Prostate gland (tissue), 2 donors: Measurements from ENCODE around the gene GALNT15. TPM values are rescaled to one million over a fixed set of nuclear protein-coding genes. Genes with fewer than 3 reads are reported as not detected.

Experiments
- DNase-seq: peaks from one replicate; pipeline ENCODE4 v3.0.0-alpha.2; 2019; ENCODE audit warnings: low spot score
- H3K27ac ChIP-seq, 2 donors: fragments of 200-600 bp; sonication (generic); 2 replicates each; pipeline ENCODE4 v1.5.1; 2017 to 2019
- H3K27me3 ChIP-seq: fragments of 200-600 bp; sonication (generic); replicated peaks from 2 replicates; pipeline ENCODE4 v1.5.1; 2019; ENCODE audit not compliant: insufficient read depth
- H3K36me3 ChIP-seq, 2 donors: fragments of 200-600 bp; sonication (generic); 1 replicate in 1 of 2; 2 replicates in 1 of 2; pipeline versions ENCODE4 v1.5.1 to v1.8.1; 2017 to 2019
- H3K4me1 ChIP-seq: fragments of 200-600 bp; sonication (generic); replicated peaks from 2 replicates; pipeline ENCODE4 v1.5.1; 2019
- H3K4me3 ChIP-seq, 2 donors: fragments of 200-600 bp; sonication (generic); 2 replicates each; pipeline ENCODE4 v1.5.1; 2017 to 2019
- H3K9me3 ChIP-seq: fragments of 200-600 bp; sonication (generic); 2 replicates; pipeline ENCODE4 v1.5.1; 2017
- POLR2A ChIP-seq: fragments of 450-650 bp; IDR thresholded peaks from one replicate; pipeline ENCODE4 v1.6.1; 2016; ENCODE audit warnings: antibody characterized with exemption, mild to moderate bottlenecking
- POLR2AphosphoS5 ChIP-seq: sonication (generic); formaldehyde crosslinking; IDR thresholded peaks from one replicate; pipeline ENCODE4 v1.6.1; 2017; ENCODE audit warnings: antibody characterized with exemption
- WGBS: methylation state at CpG from one replicate; pipeline ENCODE4 v1.1.5; 2018; 5-methylcytosine and 5-hydroxymethylcytosine counted together
- intact Hi-C: fragments of 100-400 bp; cut with DNase I; formaldehyde crosslinking; loops from one replicate; pipeline ENCODE4 v1.14.2; 2022
- total RNA-seq, 2 donors: library from RNA; depleted of rRNA; stranded (reverse); fragments of >200 nt; gene quantifications; one replicate each; pipeline ENCODE4 v1.1.0, GENCODE V29; 2016
- TF ChIP-seq, protein P1 (sequence below), 4 experiments: fragments of 200-600 bp in 2 of 4; fragments of 450-650 bp in 2 of 4; sonication (generic) in 2 of 4; IDR thresholded peaks; 1 replicate in 3 of 4; 2 replicates in 1 of 4; pipeline ENCODE4 v1.5.1; 2016 to 2019; ENCODE audit warnings: antibody characterized with exemption in 4 of 4, mild to moderate bottlenecking in 2 of 4, moderate library complexity in 2 of 4

GALNT15 gene
- total RNA-seq, 2 donors from 2014 or later = 6.0 to 7.6 TPM

DNA sequence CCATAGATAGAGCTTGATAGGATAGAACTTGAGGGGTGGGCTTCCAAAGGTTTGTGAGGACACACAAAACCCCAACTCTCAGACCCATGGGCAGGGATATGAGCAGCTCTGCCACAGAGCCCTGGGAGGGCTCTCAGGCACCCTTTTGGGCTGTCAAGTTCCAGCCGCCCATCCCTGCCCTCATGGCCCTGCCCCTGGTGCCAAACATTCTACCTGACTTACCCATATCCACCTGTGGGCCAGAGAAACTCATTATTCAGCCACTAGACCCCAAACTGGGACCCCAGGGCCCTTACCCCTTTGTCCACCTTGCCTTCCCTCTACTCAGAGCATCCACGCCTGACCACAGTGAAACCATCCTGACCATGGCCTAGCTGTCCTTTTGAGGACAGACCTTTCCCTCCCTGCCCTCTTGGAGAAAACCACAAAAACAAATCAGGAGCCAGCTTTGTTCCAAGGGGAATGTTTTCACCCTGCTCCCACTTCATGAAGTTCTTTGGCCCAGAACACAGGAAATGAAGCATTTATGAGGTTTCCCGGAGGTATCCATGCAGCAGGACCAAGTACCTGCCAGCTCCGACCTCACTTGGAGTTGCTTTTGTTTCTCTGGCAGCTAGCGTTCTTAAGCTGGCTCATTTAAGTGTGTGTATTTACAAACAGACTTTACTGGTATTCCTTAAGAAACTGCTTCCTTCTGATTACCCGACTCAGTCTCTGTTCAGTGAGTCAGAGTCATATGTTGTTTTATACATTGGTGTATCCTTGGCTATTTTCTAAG, 34.2 kb upstream of the GALNT15 start:
- Histone ChIP-seq H3K36me3 (no peaks in the 10 kb centered on the region), H3K27ac (peak overlapping the region; percentile 32 to 65), H3K4me1 (no peaks in the 10 kb centered on the region), H3K4me3 (no peak overlapping the region), H3K9me3 (no peaks in the 10 kb centered on the region), H3K27me3 (no peaks in the 10 kb centered on the region)
- intact Hi-C loops = no loop called here
- 33% methylated on average over 6 of the region's 6 CpGs for WGBS
- peak; percentile 33 for DNase-seq
- TF ChIP-seq POLR2A (no peak), POLR2AphosphoS5 (peak; percentile 71)
- TF ChIP-seq, protein P1, sequence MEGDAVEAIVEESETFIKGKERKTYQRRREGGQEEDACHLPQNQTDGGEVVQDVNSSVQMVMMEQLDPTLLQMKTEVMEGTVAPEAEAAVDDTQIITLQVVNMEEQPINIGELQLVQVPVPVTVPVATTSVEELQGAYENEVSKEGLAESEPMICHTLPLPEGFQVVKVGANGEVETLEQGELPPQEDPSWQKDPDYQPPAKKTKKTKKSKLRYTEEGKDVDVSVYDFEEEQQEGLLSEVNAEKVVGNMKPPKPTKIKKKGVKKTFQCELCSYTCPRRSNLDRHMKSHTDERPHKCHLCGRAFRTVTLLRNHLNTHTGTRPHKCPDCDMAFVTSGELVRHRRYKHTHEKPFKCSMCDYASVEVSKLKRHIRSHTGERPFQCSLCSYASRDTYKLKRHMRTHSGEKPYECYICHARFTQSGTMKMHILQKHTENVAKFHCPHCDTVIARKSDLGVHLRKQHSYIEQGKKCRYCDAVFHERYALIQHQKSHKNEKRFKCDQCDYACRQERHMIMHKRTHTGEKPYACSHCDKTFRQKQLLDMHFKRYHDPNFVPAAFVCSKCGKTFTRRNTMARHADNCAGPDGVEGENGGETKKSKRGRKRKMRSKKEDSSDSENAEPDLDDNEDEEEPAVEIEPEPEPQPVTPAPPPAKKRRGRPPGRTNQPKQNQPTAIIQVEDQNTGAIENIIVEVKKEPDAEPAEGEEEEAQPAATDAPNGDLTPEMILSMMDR (IDR thresholded peaks at IDR 0.05) = no peak

DNA sequence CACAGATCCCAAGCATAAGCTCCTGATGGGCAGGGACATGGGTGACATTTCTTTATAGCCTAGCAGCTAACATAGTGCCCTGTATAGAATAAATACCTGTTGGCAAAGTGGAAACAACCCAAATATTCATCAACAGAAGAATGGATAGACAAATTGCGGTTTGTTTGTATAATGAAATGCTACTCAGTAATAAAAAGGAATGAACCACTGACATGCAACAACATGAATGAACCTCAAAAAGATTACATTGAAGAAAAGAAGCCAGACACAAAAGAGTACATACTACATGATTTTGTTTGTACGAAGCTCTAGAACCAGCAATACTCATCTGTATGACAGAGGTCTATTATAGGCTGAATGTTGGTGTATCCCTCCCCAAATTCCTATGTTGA, 33.6 kb upstream of the GALNT15 start:
- Histone ChIP-seq H3K9me3 (no peaks in the 10 kb centered on the region), H3K4me1 (no peaks in the 10 kb centered on the region), H3K27ac (peak overlapping the region; percentile 32 to 65), H3K36me3 (no peaks in the 10 kb centered on the region), H3K4me3 (no peak overlapping the region), H3K27me3 (no peaks in the 10 kb centered on the region)
- WGBS = 68% methylated on average over 2 of the region's 2 CpGs
- intact Hi-C loops = no loop called here
- TF ChIP-seq POLR2A (no peak), POLR2AphosphoS5 (no peak)
- TF ChIP-seq, protein P1 (IDR thresholded peaks at IDR 0.05) = no peak
- DNase-seq = no peak

- TF ChIP-seq POLR2AphosphoS5 = no peak
- TF ChIP-seq POLR2A = no peak
- TF ChIP-seq, protein P1 (IDR thresholded peaks at IDR 0.05) = no peak
- Histone ChIP-seq H3K4me1 (no peaks in the 10 kb centered on the region), H3K4me3 (no peak overlapping the region), H3K27me3 (no peaks in the 10 kb centered on the region), H3K36me3 (no peaks in the 10 kb centered on the region), H3K9me3 (no peaks in the 10 kb centered on the region), H3K27ac (no peak overlapping the region)
- WGBS = 85% methylated on average over 5 of the region's 5 CpGs
- intact Hi-C loops = no loop called here
- DNase-seq = no peak
These were observed 32.0 kb upstream of the GALNT15 start for GRCh38 chr3:16142350-16143025.

DNA sequence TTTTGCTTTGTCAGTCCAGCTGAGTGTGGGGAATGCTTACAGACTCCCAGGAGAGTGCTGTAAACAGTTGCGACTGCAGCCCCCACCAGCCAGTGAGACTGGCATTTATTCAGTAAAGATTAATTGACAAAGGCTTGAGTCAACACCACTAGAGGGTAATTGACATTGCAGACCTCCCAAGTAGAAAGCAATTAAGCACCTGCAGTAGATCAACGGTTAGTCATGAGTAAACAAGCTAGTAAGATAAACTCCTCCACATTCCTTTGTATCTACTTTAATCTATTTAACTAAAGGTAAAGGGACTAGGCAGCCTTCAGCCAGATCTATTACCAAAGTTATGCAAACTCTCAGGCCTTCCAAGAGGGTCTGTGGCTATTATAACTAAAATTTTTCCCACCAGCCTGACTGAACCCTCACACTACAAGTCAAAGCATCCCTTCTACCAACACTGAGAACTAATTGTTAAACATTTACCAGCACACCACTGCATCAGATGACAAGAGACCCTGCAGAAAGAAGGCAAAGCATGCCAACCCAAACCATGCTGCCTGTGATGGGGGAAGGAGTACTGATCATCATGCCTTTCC, 30.5 kb upstream of the GALNT15 start:
- Histone ChIP-seq H3K4me3 (no peak overlapping the region), H3K27me3 (no peaks in the 10 kb centered on the region), H3K4me1 (no peaks in the 10 kb centered on the region), H3K9me3 (no peaks in the 10 kb centered on the region), H3K36me3 (no peaks in the 10 kb centered on the region), H3K27ac (no peak overlapping the region)
- intact Hi-C loops = no loop called here
- TF ChIP-seq, protein P1 (IDR thresholded peaks at IDR 0.05) = no peak
- TF ChIP-seq POLR2A = no peak
- no peak for TF ChIP-seq POLR2AphosphoS5
- WGBS = 36% methylated on average over 2 of the region's 2 CpGs
- no peak for DNase-seq
